HK-2 (cell line): ENCODE measurements around the gene HEXB.
"Not testable (repeated sequence)": the region's sequence is repeated elsewhere in the genome, so short reads cannot be mapped to it uniquely, and the experiment has no call there.

Source experiments
- DNase-seq: peaks from one replicate; pipeline ENCODE4 v3.0.0-alpha.2; 2018; ENCODE audit not compliant: unreplicated experiment

HEXB gene

GRCh38 chr5:74659172-74659571, 25.9 kb upstream of the HEXB start:
- no peak for DNase-seq

GRCh38 chr5:74660140-74660539, 24.9 kb upstream of the HEXB start:
- DNase-seq = no peak

DNA sequence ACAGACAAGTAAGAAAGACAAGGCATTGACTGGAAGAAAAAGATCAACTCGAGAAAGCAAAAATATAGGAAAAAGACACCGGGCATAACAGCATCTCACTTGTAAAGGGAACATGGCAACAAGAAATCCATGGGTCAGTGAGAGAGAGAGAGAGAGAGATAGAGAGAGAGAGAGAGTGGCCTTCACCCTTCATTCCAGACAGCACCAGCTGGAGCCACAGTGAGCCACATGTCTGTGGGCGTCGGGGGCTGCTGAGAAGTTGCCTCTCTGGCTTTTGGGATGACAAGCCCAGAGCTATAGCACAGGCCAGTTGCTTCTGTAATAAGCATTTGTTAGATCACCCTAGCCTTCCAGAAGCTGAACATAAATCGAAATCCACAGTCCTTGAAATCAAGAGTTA, 24.2 kb upstream of the HEXB start:
- DNase-seq = no peak

- no peak for DNase-seq
Measured at GRCh38 chr5:74664551-74664950, 20.5 kb upstream of the HEXB start.

GRCh38 chr5:74665273-74665672, 19.8 kb upstream of the HEXB start:
- DNase-seq = no peak

DNA sequence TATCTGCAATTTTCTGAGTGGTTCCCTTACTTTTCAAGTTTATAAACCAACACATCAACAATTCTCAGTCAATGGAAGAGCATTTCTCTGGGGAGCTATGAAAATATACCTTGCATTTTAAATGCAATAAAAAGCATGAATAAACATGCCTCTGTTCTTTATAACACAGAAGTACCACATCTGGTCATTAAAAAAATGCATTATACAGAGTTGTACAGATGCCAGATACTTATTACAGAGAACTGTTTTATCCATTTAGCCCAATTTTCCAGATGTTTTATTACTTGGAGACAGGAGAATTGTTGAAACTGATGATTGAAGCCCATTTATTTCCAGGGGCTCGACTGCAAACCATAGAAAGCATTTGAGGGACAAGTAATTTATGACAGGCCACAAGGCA, 19.2 kb upstream of the HEXB start:
- DNase-seq = no peak

- no peak for DNase-seq
Measured at GRCh38 chr5:74667396-74667795, 17.6 kb upstream of the HEXB start.

GRCh38 chr5:74669821-74670220, 15.2 kb upstream of the HEXB start:
- no peak for DNase-seq

GRCh38 chr5:74670396-74671038, 14.5 kb upstream of the HEXB start:
- DNase-seq = no peak

- no peak for DNase-seq
Measured at GRCh38 chr5:74672215-74672877, 12.7 kb upstream of the HEXB start.

DNA sequence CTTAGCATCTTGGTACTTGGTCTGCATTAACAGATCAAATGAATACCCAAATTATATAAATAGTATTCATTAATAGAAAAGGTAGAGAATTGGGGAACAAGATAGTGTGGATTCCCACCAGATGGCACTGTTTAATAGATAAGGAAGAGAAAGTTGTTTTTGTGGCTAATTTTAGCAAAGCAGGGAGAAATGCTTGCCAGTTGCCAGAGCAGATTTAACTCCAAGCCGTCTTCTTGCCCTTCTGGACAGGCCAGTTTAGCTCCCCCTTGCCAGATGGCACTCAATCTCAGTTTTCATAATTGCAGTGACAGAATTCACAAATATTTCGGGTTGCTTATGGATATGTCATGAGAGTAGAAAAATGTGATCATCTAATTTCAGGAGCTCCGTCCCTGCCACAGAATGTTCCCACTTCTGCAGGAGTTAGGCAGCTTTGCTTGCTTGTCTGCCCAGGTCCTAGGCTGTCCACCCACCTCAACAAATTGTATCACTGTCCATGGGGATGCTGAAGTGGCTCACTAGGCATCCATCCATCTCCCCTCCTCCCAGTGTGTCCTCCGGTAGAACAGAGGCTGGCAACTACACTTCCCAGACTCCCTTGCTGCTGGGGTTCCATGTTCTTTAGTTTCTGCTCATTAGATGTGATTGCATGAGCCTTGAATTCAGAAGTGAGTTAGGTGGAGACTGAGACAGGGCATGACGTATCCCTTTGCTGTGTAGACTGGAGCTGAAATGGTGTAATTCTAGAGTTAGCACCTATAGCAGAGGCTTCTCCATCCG, 11.8 kb upstream of the HEXB start:
- no peak for DNase-seq

DNA sequence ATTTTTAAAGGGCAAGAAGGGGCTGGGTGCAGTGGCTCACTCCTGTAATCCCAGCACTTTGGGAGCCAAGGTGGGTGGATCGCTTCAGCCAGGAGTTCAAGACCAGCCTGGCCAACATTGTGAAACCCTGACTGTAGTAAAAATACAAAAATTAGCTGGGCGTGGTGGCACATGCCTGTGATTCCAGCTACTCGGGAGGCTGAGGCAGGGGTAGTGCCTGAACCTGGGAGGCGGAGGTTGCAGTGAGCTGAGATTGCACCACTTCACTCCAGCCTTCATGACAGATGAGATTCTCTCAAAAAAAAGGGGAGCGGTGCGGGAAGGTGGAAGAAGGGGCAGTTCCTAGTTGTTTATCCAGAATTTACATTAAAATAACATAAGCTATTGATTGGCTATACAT, 8.6 kb upstream of the HEXB start:
- DNase-seq = not testable (repeated sequence)

DNA sequence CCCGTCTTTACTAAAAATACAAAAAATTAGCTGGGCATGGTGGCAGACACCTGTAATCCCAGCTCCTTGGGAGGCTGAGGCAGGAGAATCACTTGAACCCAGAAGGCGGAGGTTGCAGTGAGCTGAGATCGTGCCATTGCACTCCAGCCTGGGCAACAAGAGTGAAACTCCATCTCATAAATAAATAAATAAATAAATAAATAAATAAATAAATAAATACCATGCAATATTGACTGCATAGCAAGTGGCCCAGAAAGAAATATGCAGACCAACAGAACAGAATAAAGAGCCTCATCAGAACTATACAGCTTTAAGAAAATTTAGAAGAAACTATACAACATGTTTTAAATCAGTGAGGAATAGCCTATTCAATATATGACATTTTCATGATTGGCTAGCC, 6.9 kb upstream of the HEXB start:
- DNase-seq = not testable (repeated sequence)

- not testable (repeated sequence) for DNase-seq
Measured at GRCh38 chr5:74679300-74679699, 5.7 kb upstream of the HEXB start.

GRCh38 chr5:74679966-74680365, 5.1 kb upstream of the HEXB start:
- DNase-seq = no peak

GRCh38 chr5:74685979-74686631, 1.1 kb downstream of the HEXB start:
- no peak for DNase-seq

GRCh38 chr5:74686962-74687751, 2.1 kb downstream of the HEXB start:
- DNase-seq = no peak

- DNase-seq = no peak
Measured at GRCh38 chr5:74693191-74693590, 8.2 kb downstream of the HEXB start.

GRCh38 chr5:74717596-74717995, 32.6 kb downstream of the HEXB start:
- DNase-seq = no peak

- DNase-seq = no peak
Measured at GRCh38 chr5:74722271-74722670, 37.2 kb downstream of the HEXB start.

GRCh38 chr5:74725331-74725730, 40.3 kb downstream of the HEXB start:
- DNase-seq = no peak

- DNase-seq = no peak
Measured at GRCh38 chr5:74736759-74737158, 51.7 kb downstream of the HEXB start.
